GM18951 (cell line): Measurements from ENCODE around the gene HEBP2.

ENCODE experiments used
- POLR2A ChIP-seq: IDR thresholded peaks from 4 replicates; pipeline ENCODE4 v1.6.1; 2011; ENCODE audit warnings: mild to moderate bottlenecking; ENCODE audit not compliant: insufficient read length, insufficient read depth; ENCODE audit errors: extremely low read depth
- in situ Hi-C: fragments of 300-500 bp; cut with MboI; formaldehyde crosslinking; loops from one replicate; pipeline ENCODE4 v1.12.0; 2022; ENCODE audit warnings: low sequenced_read_pairs, mixed read lengths, inconsistent platforms; ENCODE audit not compliant: unreplicated experiment

Gene HEBP2

GRCh38 chr6:138386897-138387296 is 17.1 kb upstream of the HEBP2 start:
- TF ChIP-seq POLR2A = no peak
- in situ Hi-C loops = loop anchor here (10.0 kb wide), 1 partner anchor 142 kb away; no protein-coding TSS in a partner anchor

GRCh38 chr6:138387577-138388368 is 16.2 kb upstream of the HEBP2 start:
- in situ Hi-C loops = loop anchor here (10.0 kb wide), 1 partner anchor 143 kb away; no protein-coding TSS in a partner anchor
- no peak for TF ChIP-seq POLR2A

- TF ChIP-seq POLR2A = no peak
- in situ Hi-C loops = loop anchor here (10.0 kb wide), 1 partner anchor 145 kb away; no protein-coding TSS in a partner anchor
Measured at GRCh38 chr6:138389551-138389950, 14.5 kb upstream of the HEBP2 start.

GRCh38 chr6:138393871-138394783 is 9.9 kb upstream of the HEBP2 start:
- in situ Hi-C loops = no loop called here
- no peak for TF ChIP-seq POLR2A

- in situ Hi-C loops = no loop called here
- TF ChIP-seq POLR2A = no peak
Measured at GRCh38 chr6:138396709-138397108, 7.3 kb upstream of the HEBP2 start.

- no peak for TF ChIP-seq POLR2A
- in situ Hi-C loops = no loop called here
Measured at GRCh38 chr6:138397128-138398122, 6.6 kb upstream of the HEBP2 start.

- no peak for TF ChIP-seq POLR2A
- in situ Hi-C loops = no loop called here
Measured at GRCh38 chr6:138400326-138400725, 3.7 kb upstream of the HEBP2 start.

- TF ChIP-seq POLR2A = no peak
Measured at GRCh38 chr6:138401960-138402837, 1.8 kb upstream of the HEBP2 start.

GRCh38 chr6:138402838-138403187 is 1.2 kb upstream of the HEBP2 start:
- no peak for TF ChIP-seq POLR2A
- in situ Hi-C loops = no loop called here

More at GRCh38 chr6:138401960-138402837, 1.8 kb upstream of the HEBP2 start:
- in situ Hi-C loops = no loop called here

GRCh38 chr6:138403324-138403800 is 661 bp upstream of the HEBP2 start:
- in situ Hi-C loops = no loop called here
- TF ChIP-seq POLR2A = no peak

GRCh38 chr6:138404666-138405337 is 779 bp downstream of the HEBP2 start:
- in situ Hi-C loops = no loop called here
- no peak for TF ChIP-seq POLR2A
